ENCODE results near the gene ZNF569.

GRCh38 chr19:37361994-37362393 is 105.2 kb downstream of the ZNF569 start:
- TF ChIP-seq CTCF (IDR thresholded peaks at IDR 0.05) (no peak), EZH2 (IDR thresholded peaks at IDR 0.05; ENCODE audit: borderline replicate concordance, insufficient read depth, low read depth, low read length, poor library complexity, severe bottlenecking) (no peak)

Data from B cell (primary cell).